Effector CD8-positive, alpha-beta T cell (primary cell): ENCODE results near the gene C1QA.

Experiments
- DNase-seq: peaks from one replicate; lab custom pipeline; 2025; lab: John Stamatoyannopoulos, UW

The C1QA gene

GRCh38 chr1:22612671-22613571 is 23.5 kb upstream of the C1QA start:
- no peak for DNase-seq

- no peak for DNase-seq
Measured at GRCh38 chr1:22613572-22613918, 22.9 kb upstream of the C1QA start.

GRCh38 chr1:22613951-22614350 is 22.5 kb upstream of the C1QA start:
- DNase-seq = no peak

- no peak for DNase-seq
Measured at GRCh38 chr1:22615886-22616285, 20.5 kb upstream of the C1QA start.

GRCh38 chr1:22616571-22616970 is 19.9 kb upstream of the C1QA start:
- DNase-seq = no peak

GRCh38 chr1:22618056-22618455 is 18.4 kb upstream of the C1QA start:
- DNase-seq = no peak

- DNase-seq = no peak
Measured at GRCh38 chr1:22619252-22619651, 17.2 kb upstream of the C1QA start.

- DNase-seq = no peak
Measured at GRCh38 chr1:22619798-22620197, 16.6 kb upstream of the C1QA start.

- DNase-seq = no peak
Measured at GRCh38 chr1:22621761-22622160, 14.7 kb upstream of the C1QA start.

- no peak for DNase-seq
Measured at GRCh38 chr1:22625262-22625925, 11.0 kb upstream of the C1QA start.

GRCh38 chr1:22626237-22627157 is 9.9 kb upstream of the C1QA start:
- DNase-seq = no peak

- DNase-seq = no peak
Measured at GRCh38 chr1:22627331-22627730, 9.1 kb upstream of the C1QA start.

GRCh38 chr1:22628698-22629444 is 7.6 kb upstream of the C1QA start:
- no peak for DNase-seq

- no peak for DNase-seq
Measured at GRCh38 chr1:22629886-22630285, 6.5 kb upstream of the C1QA start.

- DNase-seq = no peak
Measured at GRCh38 chr1:22633697-22634463, 2.5 kb upstream of the C1QA start.

- no peak for DNase-seq
Measured at GRCh38 chr1:22635436-22635835, 992 bp upstream of the C1QA start.

GRCh38 chr1:22636927-22637326 is 499 bp downstream of the C1QA start:
- DNase-seq = no peak

- DNase-seq = no peak
Measured at GRCh38 chr1:22637907-22638445, 1.5 kb downstream of the C1QA start.

- DNase-seq = no peak
Measured at GRCh38 chr1:22638476-22639234, 2.2 kb downstream of the C1QA start.

- DNase-seq = no peak
Measured at GRCh38 chr1:22639286-22639685, 2.9 kb downstream of the C1QA start.
